ENCODE data around the gene SALL2.

The SALL2 gene

DNA sequence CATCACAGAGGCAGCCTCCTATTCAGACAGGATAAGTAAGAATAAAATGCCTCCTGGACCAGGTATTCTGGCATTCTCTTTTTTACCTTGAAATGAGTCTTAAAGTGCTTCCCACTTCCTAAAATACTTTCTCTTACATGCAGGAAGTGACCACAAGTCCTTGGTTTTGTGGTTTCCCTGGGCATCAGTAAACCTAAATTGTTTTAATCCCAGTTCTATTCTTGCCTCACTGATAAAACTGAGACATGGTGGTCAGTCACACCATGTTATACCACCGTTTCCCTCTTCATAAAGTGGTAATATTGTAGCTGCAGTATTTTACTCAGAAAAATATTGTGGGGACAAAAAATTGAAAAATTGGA, 1.2 kb upstream of the SALL2 start:
- no peak for DNase-seq (ENCODE audit: low read depth)

DNA sequence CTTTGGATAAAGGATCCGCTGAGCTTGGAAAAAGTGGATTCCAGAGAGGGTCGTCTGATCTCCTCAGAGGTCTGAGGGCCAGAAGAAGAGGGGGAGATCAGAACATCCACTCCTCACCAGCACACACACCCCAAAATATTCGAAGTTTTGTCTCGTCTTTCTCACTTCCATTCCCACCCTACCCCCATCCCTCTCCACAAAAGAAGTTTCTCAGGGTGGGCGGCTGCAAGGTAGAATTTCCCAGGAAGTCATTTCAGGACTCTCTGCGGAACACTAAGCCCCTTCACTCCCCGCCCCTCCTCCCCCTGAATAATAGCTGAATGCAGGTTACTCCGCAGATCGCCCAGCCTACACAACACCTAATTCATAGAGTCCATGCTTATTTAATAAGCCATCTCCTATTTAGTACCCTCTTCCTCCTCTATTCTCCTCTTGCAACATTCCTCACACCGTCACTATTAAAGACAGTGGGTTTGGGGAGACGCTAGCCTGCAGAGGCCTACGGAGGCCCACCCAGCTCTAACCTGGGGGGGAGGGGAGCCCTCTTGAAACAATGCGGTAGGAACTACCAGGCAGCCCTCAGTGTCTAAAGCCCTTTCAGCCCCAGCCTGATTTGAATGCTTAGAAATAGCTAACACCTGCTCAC, 649 bp upstream of the SALL2 start:
- no peak for DNase-seq (ENCODE audit: low read depth)

DNA sequence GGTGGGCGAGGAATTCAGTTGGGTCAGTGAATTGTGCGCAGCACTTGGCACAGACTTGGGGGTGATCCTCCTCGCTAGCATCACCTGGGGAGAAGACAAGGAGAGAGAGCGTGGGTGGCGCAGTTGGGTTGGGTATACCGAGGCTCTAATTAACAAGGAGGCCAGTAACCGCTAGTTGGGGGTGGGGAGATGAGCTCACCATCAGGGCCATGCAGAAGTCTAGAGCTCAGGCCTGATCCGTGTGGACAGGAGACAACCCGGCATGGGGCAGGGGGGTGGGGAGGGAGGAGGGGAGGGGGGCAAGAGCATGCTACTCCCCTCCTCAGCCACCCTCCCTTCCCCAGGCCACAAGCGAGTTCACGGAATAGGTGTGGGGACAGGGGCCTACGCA, 580 bp downstream of the SALL2 start:
- DNase-seq (ENCODE audit: low read depth) = no peak

DNA sequence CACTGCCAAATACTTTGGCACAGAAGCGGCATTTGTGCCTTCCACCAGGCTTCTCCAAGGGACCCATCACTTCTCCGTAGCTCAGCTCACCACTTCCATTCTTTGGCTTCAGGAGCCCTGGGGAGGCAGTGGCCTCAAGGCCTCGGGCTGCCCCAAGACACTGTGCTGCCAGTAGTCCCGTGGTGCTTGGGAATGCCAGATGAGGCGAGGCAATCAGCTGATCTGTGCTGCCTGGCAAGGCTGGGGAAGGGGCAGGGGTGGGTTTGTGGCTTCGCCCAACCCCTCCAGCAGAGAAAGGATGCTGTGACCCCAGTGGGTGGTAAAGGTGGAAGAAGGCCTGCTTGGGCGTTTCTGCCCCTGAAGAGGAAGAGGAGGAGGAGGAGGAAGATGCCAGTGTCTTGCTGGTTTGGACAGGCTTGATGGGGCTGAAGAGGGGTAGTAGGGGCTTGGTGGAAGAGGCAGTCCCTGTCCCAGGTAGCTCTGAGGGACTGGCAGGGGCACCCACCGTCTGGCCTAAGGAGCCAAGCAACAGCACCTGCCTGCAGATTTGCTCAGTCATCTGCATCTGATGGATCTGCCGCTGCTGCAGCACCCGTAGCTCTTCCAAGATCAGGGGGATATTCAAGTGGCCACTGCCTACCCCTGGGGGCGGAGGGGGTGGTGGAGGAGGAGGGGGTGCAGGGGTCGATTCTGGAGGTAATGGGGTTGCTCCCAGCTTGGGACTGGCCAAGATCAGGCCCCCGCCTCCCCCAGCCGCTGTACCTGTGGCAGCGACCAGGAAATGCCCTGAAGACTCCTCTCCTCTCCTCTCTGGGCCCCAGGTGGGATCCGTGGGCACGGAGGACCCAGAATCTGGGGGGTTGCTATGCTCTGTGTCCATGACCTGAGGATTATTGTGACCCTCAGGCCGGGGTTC, 1.3 kb downstream of the SALL2 start:
- DNase-seq (ENCODE audit: low read depth) = no peak

DNA sequence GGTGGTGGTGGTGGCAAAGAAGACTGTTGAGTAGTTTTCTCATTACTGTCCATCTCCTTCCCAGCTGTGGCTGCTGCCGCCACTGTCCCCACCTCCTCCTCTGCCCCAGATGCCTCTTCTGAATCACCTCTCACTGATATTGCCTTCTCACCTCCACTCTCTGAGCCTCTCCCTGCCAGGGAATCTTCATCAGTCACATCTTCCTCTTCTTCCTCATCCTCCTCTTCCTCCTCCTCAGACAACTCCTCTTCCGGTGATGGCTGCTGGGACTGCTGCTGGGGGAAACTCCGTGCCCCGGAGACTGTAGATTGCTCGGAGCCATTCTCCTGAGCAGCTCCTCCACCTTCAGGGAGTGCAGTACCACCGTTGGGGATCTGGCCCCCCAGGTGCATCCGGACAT, 2.9 kb downstream of the SALL2 start:
- DNase-seq (ENCODE audit: low read depth) = no peak

DNA sequence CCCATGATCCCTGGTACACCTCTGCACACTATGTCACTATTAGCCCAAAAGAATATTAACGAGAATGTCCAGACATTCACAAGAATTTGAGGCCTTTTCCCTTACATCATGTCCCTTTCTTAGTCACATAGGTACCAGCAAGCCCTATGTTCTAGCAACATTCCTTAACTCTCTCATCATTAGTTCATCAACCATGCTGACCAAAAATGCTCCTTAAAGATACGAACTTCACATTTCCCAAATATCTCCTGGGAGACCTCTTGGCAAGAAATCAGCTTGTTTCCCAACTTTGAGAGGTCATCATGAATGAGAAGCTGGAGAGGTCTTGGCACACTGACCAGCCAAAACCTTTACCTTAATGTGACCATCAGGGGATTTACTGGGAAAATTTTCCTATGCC, 4.6 kb downstream of the SALL2 start:
- no peak for DNase-seq (ENCODE audit: low read depth)

DNA sequence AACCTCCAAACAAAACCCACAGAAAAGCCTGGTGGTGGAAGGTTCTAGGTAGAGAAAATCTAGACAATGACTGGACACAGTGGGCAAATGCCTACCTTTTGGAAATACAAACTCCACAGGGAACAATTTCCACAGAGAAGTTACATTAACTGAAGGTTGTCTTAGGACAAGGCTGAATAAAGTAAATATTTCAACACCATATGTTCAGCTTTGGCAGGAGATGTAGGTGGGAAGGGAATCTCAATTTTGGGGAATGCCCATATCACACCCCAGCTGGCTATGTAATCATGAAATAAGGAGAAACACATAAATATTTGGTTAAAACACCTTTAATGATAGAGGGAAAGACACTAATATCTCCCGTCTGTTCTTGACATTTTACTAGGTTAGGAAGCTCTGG, 5.4 kb downstream of the SALL2 start:
- no peak for DNase-seq (ENCODE audit: low read depth)

DNA sequence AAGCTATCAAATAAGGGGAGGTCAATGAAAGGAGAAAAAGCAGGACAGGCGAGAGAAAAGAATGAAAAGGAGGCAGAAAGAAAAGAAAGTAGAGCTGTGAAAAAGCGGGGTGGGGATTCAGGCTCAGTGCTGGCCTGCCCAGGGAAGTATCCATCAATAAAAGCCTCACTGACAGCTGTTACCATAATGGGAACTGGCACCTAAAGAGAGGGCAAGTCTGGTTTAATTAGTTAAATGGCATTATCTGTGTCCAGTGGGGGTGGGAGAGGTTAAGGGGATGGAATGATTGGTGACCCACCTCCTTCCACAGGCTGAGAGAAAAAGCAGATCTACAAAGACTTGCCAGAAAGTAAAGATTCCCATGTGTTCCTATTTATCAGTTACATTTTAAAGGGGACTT, 7.4 kb downstream of the SALL2 start:
- DNase-seq (ENCODE audit: low read depth) = no peak

DNA sequence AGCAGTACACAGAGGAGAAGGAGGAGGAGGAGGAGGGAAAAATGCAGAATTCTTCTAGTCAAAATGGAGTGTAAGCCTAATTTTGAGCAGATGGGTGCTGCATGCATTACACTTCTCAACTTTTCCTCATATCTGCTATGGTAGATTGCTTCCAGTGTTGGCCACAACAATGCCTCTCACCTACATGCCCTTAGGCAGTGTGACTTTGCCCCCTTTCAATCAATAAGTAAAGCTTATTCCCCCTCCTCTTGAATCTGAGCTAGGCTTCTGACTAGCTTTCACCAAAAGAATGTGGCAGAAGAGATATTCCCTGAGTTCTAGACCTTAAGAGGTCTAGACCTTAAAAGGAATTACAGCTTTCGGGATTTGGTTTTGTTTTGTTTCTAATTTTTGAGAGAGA, 11.8 kb downstream of the SALL2 start:
- DNase-seq (ENCODE audit: low read depth) = no peak

DNA sequence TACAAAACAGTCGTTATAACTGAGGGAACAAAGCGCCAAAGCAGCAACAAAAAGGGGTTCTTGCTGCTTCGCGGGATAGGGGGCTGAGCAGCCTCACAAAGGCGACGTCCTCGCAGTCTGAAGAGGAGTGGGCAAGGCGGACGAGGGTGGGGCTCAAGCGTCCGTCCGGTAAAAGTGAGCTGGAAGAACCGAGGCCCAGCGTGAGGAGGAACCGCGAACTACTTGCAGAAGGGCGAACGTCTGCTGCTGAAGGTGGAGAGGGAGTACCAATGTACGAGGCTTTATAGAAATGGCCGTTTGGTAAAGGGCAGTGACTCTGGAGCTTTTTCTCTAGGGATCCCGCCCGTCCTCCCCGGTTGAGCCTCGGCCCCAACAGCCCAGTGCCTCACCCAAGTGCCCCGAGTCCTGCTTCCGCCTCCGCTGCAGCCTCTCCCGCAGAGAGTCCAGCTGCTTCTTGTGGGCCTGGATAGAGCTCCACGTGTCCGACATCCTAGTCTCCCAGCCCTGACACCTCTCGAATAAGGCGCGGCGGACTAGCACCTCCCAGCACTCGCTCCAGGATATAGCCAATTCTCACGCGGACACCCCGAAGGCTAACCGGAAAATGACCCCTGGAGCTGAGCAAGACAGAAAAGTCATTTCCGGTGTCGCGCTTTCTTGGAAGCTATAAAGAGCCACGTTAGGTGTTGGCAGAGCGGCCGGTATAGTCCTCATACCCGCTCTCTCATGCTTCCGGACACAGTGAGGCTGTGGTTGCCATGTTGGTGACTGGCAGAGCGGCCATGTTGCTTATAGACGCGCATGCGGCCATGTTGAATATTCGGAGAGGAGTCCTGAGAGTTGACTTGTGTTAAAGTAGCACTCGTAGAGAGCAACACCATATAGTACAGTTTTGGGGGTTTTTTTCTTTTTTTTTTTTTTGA, 15.2 kb downstream of the SALL2 start, which contains the start of gene METTL3:
Gene METTL3, minus strand, starts transcription at position 606 of the 923 bp plus-strand sequence. Its CDS starts 117 bp downstream, at position 489.
- peak; percentile 86 for DNase-seq (ENCODE audit: low read depth)

DNA sequence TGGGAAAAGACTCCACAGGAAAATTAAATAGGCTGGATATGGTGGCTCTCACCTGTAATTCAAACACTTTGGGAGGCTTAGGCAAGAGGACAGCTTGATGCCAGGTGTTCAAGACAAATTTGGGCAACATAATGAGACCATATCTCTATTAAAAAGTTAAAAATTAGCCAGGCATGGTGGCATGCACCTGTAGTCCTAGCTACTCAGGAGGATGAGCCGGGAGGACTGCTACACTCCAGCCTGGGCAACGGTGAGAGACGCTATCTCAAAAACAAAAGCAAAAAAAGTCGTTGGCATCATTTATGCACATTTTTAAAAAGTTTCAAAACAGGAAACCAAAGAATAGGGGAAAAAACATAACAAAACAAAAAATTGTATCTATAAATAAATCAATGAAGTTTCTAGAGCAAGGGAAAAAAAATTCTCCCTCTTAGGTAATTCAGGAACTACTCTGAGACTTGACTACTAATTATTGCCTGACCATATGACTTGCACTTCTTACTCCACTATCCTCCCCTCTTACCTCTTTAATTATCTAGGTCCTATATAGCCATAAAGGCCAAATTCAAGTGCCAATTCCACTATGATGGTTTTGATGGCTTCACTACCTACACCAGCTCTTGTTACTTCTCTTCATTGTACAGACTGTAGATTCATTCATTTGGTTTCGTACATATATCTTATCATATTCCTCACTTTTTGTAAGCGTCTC, 16.6 kb downstream of the SALL2 start:
- DNase-seq (ENCODE audit: low read depth) = no peak

DNA sequence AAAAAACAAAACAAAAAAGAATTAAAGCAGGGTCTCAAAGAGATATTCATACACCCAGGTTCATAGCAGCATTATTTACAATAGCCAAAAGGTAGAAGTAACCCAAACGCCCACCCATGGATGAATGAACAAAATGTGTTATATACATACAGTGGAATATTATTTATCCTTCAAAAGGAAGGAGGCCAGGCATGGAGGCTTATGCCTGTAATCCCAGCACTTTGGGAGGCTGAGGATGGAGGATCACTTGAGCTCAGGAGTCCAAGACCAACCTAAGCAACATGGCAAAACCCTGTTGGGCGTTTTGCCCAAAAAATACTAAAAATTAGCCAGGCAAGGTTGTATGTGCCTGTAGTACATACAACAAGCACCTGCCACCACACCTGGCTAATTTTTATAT, 19.6 kb downstream of the SALL2 start:
- no peak for DNase-seq (ENCODE audit: low read depth)

DNA sequence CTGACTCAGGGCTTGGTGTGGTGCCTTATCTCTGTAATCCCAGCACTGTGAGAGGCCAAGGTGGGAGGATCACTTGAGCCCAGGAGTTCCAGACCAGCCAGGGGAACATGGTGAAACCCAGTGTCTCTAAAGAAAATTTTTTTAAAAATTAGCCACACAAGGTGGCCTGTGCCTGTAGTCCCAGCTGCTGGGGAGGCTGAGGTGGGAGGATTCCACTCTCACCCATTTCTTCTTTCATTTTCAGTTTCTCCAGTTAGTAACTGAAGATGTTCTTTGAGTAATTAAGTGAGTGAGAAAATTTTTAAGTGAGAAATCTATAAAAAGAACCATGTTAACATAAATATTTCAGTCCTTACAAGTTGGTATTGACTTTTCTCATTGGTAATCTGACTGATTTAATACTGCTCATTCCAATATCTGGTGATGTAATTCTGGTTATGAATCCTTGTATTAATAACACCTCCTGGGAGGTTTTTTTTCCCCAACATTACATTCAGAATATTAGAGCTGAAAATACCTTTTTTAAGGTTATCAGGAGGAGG, 21.1 kb downstream of the SALL2 start:
- DNase-seq (ENCODE audit: low read depth) = no peak

DNA sequence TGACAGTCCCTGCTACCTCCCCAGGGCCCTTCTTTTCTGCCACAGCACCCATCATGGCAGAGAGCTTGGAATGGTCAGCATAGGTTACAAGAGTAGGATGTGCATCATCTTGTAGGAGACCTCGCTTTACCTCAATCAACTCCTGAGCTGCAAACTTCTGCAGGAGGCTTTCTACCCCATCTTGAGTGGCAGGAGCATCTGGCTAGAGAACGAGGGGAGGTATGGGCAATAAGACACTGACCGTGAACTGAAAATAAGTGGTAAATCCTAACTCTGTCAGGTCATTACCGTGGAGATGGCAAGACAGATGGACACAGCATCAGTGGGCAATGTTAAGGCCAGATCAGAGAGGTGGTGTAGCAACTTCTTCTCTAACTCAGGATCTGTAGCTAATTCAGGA, 22.8 kb downstream of the SALL2 start:
- DNase-seq (ENCODE audit: low read depth) = no peak

DNA sequence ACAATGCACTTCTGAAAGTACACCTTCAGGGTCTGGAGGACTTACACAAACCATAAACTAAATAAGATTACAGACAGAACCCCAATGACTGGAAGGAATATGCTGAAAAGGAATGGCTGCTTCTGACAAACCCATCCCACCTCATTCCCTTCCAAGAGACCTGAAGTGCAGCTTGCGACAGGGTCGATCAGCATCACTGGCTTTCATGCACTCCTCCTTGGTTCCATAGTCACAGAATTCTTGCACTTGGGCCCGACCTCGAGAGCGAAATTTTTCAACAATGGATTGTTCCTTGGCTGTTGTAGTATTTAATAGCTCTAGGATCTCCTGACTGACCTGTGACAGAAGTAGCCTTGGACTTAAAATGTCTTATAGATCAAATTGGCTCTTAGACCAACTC, 24.6 kb downstream of the SALL2 start:
- DNase-seq (ENCODE audit: low read depth) = no peak

DNA sequence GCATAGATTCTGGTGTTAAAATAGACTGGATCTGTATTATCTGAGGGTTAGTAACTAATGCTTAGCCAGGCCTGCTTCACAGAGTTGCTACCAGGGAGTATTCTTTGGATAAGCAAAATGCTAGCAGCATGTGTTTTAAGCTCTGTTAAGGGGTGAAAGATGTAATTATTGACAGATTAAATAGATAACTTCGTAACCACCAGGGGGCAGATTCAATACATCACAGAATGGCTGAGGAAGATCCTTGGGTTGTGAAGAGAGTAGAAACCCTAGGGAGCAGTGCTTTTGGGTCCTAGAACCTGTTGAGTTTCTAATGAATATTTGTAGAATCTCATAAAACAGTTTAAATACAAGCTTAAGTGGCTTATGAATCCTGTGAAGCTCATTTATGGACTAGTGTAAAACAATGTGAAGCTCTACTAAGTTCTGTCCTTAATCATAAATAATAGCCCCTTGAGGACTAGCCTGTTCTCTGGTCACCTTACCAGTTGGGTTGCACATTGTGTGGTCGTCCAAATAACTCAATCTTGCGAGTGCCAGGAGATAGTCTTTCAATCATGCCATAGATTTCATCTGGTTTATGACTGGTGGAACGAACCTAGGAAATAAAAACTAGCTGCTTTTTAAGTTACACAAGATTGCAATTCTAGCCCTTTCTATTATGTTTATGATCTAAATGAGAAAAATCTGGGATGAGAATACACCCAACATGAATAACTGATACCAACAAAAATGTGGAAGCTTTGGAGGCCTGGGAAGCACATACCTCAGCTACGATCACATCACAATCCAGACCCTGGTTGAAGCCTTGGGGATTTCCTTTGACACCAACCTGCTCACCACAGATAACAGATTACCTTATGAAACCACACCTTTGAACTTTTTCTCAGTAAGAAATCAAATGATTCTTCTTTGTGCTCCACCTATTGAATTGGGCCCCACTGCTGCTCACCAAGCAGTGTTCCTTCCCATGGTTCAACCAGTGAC, 27.3 kb downstream of the SALL2 start:
- no peak for DNase-seq (ENCODE audit: low read depth)

DNA sequence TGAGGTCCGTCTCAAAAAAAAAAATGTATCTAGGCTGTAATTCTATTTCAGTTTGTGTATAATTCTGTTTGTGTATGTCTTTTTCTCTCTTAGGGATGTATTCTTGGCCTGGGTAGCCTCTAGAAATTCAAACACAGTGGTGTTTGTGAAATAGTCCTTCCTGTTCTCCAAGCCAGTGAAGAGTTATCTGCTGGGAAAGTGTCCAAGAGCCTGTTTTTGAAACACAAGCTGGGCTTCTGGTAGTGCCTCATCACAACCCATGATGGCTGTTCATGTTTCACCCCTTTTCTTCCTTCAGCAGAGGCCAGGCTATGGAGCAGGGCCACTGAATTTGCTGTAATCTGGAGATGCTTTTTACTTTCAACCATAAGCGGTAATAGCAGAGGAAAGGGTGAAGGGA, 29.7 kb downstream of the SALL2 start:
- DNase-seq (ENCODE audit: low read depth) = no peak

DNA sequence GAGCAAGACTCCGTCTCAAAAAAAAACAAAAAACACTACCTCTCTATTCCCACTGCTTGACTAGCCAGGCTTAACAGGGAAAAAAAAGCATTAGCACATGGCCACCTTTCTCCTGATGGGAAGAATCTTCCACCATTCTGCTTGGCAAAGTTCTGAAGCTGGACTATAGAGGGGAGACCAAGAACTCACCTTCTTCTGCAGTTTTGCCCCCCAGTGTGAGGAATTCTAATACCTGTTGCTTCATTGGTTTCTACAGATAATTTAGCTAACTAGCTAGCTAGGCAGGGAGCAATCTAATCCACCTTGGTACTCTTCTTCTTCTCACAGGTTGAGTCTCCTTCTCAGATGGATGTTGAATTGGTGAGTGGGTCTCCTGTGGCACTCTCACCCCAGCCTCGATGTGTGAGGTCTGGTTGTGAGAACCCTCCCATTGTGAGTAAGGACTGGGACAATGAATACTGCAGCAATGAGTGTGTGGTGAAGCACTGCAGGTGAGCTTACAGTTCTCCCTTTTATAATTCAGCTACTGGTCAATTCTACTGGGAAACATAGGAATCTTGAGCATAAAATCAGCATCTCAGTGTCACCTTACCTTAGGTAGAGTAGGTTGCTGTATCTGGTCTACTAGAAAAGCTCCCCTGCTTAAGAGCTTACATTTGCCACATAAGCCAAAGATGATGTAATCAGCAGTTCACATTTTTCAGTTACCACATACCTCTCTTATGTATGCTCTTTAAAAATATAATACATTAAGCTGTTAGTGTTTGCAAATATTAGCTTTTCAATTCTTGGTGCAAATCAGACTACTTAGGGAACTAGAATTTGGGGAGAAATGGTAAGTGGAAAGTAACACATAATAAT, 31.0 kb downstream of the SALL2 start:
- DNase-seq (ENCODE audit: low read depth) = no peak

DNA sequence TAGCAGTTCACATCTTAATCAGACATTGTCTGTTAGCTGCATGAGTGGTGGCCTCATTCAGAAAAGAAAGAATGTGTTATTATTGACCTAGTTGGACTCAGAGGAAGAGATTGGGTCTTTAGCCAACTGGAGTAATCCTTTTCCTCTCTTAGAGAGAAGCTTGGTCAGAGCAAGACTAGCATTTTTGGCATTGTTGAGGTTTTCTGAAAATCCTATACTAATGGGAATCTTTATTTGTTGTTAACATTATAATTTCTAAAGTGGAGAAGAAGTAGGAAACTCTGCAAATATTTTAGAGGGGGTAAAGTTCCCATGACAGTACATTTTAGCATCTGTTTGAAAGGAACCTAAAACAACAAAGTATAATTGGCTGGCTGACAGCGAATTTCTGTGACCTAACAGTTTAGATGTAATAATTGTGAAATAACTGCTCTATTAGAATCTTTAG, 39.5 kb downstream of the SALL2 start:
- no peak for DNase-seq (ENCODE audit: low read depth)

Measured in activated T-helper 9 cell treated with anti-CD3 and anti-CD28 coated beads, Interleukin-2, amount 50 U/mL, for 16 hours (primary cell).